Iris pigment epithelial cell (primary cell): ENCODE data around the gene BSG.
"Not testable (repeated sequence)": the region's sequence is repeated elsewhere in the genome, so short reads cannot be mapped to it uniquely, and the experiment has no call there.

Experiments
- DNase-seq: peaks from one replicate; pipeline ENCODE4 v3.0.0-alpha.2; 2011; ENCODE audit warnings: low read depth

BSG gene

DNA sequence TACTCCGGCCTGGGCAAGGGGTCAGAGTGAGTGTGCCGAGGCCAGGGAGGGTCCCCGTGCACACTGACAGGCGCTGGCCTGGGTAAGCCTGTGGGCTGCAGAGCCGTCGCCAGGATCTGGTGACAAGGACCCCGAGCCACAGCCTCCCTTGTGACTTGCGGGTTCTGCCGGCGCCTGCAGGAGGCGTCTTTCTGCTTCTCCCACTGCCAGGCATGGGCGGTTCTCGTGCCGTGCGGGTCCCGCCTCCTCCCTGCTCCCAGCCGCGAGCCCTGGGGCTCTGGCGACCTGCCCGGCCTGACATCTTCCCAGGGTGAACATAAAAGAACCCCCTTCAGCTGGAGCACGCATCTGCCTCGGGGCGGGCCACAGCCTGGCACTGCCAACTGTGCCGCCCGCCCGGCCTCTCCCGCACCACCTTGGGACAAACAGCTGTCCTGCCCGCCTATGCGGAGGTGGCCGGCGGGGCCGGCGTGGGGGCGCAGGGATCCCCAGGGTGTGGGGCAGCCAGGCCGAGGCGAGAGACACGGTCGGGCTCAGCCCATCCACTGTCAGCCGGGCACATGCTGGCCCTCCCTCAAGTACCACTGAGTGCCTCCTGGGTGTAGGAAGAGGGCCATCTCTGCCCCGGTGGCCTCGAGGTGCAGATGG lies 15.8 kb downstream of the BSG start:
- peak; percentile 76 for DNase-seq

DNA sequence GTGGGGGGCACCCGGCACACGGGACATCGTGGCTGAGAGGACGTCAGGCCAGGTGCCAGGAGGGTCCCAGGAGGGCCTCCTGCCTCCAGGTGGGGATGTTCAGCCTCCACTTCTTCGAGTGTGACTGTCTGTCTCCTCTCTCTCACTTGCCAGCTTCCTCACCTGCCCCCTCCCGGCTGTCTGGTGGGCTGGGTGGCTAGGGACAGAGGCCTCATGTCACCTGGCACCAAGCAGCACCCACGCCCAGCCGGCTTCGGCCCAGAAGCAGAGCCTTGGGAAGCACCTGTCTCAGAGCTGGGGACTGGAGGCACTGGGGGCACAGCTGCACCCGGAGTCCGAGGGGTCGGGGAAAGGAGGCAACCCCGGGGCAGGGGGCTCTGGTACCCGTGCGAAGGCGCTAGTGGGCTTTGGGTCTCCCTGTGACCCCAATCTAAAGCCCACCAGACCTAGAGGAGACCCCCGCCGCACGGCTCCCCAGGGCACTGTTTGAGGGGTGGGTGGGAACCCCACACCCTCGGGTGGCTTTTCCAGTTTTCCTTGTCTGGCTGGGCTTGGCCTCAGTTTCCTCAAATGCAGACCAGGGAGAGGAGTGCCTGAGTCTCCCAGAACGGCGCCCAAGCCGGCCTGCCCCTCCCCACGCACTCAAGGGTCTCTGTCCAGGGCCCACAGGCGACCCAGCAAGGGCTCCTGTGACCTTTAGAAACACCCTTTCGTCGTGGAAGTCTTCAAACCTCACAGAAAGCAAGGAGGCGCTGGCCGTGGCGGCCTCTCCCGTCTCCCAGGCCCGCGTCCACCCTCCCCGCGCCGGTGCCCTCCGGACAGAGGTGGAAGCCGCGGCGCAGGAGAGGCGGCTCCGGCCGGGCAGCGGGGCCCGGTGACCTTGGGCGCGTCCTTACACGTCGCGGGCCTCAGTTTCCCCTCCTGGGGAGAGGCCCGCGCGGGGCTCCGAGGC lies 16.6 kb downstream of the BSG start:
- no peak for DNase-seq

DNA sequence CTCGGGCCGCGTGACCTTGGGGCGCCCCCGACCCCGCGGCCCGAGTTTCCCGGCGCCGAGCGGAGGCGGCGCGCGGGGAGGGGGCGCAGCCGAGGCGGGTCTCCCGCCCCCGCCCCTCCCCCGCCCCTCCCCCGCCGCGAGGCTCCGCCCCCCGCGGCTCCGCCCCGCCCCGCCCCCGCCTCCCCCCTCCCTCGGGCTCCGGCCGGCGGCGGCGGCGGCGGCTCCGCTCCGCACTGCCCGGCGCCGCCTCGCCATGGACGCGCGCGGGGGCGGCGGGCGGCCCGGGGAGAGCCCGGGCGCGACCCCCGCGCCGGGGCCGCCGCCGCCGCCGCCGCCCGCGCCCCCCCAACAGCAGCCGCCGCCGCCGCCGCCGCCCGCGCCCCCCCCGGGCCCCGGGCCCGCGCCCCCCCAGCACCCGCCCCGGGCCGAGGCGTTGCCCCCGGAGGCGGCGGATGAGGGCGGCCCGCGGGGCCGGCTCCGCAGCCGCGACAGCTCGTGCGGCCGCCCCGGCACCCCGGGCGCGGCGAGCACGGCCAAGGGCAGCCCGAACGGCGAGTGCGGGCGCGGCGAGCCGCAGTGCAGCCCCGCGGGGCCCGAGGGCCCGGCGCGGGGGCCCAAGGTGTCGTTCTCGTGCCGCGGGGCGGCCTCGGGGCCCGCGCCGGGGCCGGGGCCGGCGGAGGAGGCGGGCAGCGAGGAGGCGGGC lies 17.4 kb downstream of the BSG start, which contains the start of gene HCN2:
HCN2 (plus strand) TSS at position 189 of the 703 bp plus-strand sequence; CDS start at position 254, 65 bp downstream.
- no peak for DNase-seq

DNA sequence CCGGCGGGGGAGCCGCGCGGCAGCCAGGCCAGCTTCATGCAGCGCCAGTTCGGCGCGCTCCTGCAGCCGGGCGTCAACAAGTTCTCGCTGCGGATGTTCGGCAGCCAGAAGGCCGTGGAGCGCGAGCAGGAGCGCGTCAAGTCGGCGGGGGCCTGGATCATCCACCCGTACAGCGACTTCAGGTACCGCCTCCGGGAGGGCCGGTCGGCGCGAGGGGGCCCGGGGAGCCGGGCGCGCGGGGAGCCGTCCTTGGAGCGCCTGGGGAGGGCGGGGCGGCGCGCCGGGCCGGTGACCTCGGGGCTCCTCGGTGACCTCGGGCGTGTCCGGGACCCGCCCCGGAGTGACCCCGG lies 18.0 kb downstream of the BSG start:
- peak; percentile 54 for DNase-seq

DNA sequence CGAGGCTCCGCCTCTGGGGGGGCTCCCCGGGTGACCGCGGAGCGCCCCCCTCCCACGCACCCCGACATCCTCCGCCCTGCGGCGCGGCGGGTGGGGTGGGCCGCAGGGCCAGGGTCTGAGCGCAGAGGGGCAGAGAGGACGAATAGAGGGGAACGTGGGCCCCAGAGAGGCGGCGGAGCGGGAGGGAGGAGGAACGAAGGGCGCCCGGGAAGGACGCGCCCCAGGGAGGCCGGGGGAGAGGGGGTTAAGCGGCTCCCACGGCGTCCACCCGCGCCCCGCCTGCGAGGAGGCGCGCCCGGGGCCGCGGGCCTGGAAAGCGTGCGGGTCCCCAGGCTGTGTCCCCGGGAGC lies 18.3 kb downstream of the BSG start:
- DNase-seq = no peak

DNA sequence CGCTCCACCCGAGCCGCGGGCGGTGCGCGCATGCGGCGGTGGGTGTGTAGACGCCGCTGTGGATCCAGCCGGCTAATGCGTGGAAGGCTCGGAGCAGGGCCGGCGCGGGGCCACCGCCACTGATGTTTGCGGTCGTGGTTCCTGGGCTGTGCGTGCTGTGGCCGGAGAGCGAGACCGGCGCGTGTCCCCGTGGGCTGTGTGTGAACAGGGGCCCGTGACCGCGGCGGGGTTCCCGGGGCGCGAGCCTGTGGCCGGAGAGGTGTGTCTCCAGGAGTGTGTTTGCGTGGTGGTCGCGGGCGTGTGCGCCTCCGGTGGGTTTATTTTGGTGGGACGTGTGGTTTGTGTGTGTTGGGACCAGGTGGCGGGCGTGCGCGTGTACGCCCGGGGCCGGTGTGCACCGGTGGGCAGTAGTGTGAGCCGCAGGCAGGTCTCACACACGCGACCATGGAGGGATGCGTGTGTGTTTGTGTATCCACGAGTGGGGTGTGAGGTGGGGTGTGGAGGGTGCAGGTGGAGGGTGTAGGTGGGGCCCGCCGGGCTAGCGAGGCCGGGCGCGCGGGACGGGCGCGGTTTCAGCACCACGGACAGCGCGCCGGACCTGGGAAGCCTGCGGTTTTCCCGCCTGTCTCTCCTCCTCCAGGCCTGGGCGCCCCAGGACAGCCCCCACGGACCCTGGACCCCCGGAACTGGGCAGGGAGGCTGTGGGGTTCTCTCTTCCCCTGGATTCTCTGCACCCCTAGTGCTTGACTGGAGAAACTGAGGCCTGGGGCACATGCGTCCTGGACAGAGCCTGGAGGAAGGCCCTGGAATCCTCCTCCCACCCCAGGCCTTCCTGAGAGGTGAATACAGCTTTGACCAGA lies 18.9 kb downstream of the BSG start:
- DNase-seq = peak; percentile 25

DNA sequence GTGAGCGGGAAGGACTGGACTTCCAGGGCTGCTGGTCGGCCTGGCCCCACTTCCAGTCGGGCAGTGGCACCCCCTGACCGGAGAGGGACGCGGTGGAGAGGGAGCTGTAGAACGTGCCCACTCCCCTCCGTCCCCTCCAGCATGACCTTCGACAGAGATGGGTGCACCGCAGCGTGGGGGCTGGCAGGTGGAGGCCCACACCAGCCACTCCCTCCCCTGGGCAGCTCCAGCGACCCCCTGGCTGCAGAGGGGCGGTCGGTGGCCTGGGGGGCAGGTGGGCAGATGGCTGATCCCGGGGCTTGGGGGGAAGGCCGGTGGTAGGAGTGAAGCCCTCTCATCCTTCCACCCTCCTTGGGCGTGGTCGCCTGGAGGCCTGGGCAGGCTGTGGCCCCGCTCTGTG lies 19.7 kb downstream of the BSG start:
- DNase-seq = no peak

DNA sequence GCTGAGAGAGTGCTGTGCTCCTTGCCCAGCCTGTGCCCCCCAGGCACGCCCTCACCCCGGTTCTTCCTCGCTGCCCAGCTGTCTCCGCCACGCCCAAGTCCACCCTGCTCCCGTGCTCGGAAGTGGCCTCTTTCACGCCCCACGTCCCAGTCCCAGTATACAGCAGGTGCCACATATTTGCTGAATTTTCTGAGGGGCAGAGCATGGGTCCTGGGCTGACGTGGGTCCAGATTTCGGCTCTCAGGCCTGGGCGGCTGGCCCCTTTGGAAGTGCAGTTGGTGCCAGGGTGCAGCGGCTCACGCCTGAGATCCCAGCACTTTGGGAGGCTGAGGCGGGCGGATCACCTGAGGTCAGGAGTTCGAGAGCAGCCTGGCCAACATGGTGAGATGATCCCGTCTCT lies 20.7 kb downstream of the BSG start:
- no peak for DNase-seq

DNA sequence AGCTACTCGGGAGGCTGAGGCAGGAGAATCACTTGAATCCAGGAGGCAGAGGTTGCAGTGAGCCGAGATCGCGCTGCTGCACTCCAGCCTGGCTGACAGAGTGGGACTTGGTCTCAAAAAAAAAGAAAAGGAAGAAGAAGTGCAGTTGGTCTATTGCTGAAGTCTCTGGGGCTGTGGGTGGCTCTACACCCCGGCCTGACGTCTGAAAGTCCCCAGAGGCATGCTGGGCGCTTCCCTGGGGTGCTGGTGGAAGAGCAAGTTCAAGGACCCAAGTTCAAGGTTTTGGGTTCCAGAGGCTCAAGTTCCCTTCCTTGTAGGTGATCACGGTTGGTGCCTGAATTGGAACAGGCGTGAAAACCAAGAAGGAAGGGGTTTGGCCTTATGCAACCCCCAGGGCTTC lies 21.1 kb downstream of the BSG start:
- no peak for DNase-seq

DNA sequence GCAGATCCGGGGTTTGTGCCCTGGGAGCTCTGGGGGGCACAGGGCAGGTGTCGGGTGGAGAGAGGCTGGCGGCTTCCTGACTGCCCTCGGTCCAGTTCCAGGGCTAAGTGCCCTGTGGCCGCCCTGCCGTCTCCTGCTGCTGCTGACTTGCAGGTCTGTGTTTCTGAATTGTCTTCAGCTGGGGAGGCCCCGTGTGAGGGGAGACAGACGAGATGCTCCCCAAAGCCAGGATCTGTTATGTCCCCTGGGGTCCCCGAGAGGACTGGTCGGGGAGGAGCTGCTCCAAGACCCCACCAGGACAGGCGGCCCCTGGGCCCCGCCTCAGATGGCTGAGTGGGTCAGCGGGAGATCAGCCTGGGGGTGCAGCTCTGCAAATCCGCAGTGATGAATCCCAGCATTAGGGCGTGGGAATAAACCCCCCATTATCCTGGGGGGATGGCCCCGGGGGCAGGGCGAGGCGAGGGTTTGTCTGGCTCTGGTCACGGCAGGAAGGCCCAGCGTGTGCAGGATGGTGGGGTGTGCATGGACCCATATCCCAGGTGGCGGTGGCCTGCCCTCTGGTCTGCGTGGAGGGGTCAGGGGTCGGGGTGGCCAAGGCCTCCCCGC lies 22.0 kb downstream of the BSG start:
- no peak for DNase-seq

DNA sequence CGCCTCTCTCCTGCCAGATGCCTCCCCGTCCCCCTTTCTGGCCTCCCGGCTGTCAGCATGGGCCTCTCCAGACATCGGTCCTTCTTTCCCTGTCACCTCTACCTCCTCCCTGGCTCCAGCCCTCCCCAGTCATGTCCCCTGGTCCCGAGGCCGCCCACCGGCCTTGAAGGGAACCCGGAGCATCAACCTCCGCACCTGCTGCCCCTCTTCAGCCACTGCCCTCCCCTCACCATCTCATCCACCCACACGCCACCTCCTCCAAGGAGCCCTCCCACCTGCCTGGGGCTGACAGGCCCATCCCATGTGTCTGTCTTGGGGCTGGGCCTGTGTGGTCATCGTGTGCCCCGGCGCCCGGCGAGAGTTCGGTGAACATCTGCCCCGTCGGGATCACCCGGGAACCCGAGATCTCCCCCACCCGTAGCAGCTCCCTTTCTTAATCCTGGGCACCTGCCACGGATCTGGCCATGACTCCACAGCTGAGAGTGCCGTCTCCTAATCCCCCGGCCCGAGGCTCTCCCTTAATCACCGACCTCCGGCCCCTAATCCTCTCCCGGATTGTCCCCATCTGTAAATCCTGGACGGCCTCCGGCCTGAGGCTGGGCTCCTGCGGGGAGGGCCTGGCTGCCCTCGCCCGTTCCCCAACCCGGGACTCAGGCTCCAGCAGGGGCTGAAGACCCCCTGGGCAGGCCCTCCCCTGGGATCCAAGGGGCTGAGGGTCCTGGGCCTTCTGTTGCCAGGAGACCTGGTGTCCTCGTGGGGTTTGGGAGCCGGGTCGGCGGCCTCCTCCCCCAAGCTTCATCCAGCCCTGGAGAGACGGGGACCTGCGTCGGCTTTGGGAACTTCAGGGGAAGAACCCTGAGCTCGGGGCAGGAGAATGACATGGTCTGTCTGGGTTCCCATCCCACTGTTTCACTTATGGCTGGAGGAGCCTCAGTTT lies 23.2 kb downstream of the BSG start:
- DNase-seq = no peak

DNA sequence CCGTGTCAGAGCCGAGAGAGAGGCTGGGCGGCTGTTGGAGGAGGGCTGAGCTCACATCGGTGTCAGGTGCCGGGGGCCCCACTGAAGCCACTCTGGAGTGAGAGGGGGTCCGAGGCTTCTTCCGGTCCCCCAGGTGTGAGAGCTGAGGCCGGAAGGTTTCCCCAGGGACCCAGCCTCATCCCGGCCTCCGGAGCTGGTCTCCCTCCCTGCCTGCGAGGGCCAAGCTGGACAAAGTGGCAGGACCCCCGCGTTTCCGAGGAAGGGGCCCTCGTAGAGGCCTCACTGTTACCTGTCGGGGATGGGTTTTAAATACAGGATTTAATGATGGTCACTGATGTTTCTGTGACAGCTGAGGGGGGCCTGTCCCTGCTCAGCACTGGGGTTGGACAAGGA lies 23.9 kb downstream of the BSG start:
- no peak for DNase-seq

DNA sequence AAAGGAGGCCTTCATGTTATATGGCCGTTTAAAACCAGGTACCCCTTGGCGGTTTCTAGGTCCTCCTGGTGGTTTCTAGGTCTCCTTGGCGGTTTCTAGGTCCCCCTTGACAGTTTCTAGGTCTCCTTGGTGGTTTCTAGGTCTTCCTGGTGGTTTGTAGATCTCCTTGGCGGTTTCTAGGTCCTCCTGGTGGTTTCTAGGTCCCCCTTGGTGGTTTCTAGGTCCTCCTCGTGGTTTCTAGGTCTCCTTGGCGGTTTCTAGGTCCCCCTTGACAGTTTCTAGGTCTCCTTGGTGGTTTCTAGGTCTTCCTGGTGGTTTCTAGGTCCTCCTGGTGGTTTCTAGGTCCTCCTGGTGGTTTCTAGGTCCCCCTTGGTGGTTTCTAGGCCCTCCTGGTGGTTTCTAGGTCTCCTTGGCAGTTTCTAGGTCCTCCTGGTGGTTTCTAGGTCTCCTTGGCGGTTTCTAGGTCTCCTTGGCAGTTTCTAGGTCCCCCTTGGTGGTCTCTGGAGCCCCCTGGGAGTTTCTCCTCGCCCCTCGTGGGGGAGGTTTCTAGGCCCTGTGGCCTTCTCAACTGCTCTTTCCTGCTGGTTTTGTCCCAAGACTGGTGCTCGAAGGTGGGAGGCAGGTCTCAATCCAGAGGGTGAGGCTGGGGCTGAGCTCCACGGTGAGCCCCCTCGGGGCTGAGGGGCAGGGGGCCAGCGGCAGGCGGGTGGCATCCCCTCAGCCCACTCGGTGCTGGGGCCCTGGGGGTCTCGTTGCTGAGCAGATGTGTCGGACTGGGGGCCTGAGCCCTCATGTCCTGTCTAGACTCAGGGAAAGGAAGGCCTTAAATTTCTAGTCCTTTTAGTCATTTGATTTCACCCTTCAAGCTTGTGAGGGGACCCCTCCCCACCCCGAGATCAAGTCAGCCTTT lies 25.3 kb downstream of the BSG start:
- no peak for DNase-seq

DNA sequence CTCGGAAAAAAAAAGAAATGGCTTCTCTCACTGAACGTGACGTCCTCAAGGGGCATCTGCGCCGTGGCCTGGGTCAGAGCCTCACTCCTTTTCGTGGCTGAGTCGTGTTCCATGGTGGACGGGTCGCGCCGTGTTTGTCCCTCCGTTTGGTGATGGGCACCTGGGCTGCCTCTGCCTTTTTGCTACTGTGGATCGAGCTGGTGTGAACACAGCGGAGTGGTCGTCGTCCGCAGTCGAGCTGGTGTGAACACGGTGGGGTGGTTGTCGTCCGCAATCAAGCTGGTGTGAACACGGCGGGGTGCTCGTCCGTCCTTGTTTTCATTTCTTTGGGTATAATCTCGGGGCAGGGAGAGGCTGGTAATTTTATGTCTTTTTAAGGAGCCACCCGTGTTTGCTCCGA lies 28.9 kb downstream of the BSG start:
- DNase-seq = no peak

DNA sequence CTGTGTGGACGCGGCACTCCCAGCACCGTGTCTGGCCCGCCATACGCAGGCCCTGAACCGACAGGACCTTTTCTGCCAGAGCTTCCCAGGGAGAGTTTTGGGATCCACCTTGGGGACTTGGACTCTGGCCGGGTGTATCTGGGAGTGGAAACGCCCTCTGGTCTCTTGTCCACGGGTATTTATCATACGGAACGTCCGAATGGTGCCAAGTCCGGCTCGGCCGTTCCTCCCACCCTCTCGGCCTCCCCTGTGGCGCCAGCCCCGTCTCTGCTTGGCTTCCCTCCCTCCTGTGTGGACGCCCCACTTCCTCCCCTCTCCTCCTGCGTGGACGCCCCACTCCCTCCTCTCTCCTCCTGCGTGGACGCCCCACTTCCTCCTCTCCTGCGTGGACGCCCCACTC lies 29.4 kb downstream of the BSG start:
- no peak for DNase-seq

DNA sequence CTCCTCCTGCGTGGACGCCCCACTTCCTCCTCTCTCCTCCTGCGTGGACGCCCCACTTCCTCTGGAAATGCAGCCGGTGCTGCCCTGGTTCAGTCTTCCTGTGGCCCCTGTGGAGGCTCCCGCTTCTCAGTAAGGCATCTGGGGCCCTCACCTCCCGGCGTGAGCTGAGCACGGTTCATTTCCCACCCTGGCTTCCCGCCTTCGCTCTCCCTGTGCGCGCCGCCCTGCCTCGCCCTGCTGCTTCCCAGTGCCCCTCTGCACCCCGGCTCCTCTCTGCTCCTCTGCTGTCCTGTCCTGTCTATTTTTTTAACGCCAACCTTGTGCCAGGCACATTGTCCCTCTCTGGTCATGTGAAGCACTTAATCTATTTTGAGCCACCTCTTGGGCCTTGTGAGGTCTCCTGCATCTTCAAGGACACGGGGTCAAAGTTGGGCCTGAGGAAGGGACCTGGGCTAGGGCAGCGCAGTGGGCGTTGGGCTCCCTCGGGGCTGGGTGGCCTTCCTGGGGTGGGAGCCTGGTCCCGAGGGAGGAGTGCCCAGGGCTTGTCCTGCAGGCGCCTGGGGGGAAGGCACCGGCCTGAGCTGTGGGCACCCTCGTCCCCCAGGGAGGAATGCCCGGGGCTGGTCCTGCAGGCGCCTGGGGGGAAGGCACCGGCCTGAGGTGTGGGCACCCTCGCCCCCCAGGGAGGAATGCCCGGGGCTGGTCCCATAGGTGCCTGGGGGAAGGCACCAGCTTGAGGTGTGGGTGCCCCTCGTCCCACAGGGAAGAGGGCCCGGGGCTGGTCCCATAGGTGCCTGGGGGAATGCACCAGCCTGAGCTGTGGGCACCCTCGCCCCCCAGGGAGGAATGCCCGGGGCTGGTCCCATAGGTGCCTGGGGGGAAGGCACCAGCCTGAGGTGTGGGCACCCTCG lies 30.2 kb downstream of the BSG start:
- no peak for DNase-seq

DNA sequence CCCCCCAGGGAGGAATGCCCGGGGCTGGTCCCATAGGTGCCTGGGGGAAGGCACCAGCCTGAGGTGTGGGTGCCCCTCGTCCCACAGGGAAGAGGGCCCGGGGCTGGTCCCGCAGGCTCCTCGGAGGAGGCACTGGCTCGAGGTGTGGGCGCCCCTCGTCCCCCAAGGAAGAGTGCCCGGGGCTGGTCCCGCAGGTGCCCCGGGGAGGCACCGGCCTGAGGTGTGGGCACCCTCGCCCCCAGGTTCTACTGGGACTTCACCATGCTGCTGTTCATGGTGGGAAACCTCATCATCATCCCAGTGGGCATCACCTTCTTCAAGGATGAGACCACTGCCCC lies 30.9 kb downstream of the BSG start:
- DNase-seq = not testable (repeated sequence)

DNA sequence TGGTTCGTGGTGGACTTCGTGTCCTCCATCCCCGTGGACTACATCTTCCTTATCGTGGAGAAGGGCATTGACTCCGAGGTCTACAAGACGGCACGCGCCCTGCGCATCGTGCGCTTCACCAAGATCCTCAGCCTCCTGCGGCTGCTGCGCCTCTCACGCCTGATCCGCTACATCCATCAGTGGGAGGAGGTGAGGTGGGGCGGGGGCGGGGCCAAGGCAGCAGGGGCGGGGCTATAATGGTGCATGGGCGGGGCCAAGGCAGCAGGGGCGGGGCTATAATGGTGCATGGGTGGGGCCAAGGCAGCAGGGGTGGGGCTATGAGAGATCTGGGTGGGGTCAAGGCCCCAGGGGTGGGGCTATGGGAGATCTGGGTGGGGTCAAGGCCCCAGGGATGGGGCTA lies 31.4 kb downstream of the BSG start:
- DNase-seq = not testable (repeated sequence)
